ENCODE measurements around the gene SMPD3.
A peak's percentile ranks its signal among the peaks of the same experiment; 100 is the strongest.

GRCh38 chr16:68382296-68382718 is 66.0 kb downstream of the SMPD3 start:
- TF ChIP-seq CTCF (conservative IDR thresholded peaks at IDR 0.05 in 1 of 2, IDR thresholded peaks at IDR 0.05 in 1 of 2; ENCODE audit: extremely low read depth in 1 of 2, insufficient read depth in 1 of 2, low read depth in 1 of 2, low read length in 2 of 2) = peak in 1 of 2 donors; percentile 30
- TF ChIP-seq EZH2 (IDR thresholded peaks at IDR 0.05; ENCODE audit: borderline replicate concordance, low read length) = no peak
